ENCODE measurements around the gene KIF1B.
"Not testable (repeated sequence)": the region's sequence is repeated elsewhere in the genome, so short reads cannot be mapped to it uniquely, and the experiment has no call there.

GRCh38 chr1:10205206-10205605 lies 5.2 kb upstream of the KIF1B start:
- TF ChIP-seq, protein P1, sequence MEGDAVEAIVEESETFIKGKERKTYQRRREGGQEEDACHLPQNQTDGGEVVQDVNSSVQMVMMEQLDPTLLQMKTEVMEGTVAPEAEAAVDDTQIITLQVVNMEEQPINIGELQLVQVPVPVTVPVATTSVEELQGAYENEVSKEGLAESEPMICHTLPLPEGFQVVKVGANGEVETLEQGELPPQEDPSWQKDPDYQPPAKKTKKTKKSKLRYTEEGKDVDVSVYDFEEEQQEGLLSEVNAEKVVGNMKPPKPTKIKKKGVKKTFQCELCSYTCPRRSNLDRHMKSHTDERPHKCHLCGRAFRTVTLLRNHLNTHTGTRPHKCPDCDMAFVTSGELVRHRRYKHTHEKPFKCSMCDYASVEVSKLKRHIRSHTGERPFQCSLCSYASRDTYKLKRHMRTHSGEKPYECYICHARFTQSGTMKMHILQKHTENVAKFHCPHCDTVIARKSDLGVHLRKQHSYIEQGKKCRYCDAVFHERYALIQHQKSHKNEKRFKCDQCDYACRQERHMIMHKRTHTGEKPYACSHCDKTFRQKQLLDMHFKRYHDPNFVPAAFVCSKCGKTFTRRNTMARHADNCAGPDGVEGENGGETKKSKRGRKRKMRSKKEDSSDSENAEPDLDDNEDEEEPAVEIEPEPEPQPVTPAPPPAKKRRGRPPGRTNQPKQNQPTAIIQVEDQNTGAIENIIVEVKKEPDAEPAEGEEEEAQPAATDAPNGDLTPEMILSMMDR (IDR thresholded peaks at IDR 0.05): not testable (repeated sequence)
- not testable (repeated sequence) for TF ChIP-seq POLR2AphosphoS5 (IDR thresholded peaks at IDR 0.05; ENCODE audit: low read depth, low read length); TCF7L2 (IDR thresholded peaks at IDR 0.05; ENCODE audit: low read depth, low read length); SIN3A (IDR thresholded peaks at IDR 0.05; ENCODE audit: borderline replicate concordance, insufficient read depth, low read depth, low read length)
- TF ChIP-seq, protein P2, sequence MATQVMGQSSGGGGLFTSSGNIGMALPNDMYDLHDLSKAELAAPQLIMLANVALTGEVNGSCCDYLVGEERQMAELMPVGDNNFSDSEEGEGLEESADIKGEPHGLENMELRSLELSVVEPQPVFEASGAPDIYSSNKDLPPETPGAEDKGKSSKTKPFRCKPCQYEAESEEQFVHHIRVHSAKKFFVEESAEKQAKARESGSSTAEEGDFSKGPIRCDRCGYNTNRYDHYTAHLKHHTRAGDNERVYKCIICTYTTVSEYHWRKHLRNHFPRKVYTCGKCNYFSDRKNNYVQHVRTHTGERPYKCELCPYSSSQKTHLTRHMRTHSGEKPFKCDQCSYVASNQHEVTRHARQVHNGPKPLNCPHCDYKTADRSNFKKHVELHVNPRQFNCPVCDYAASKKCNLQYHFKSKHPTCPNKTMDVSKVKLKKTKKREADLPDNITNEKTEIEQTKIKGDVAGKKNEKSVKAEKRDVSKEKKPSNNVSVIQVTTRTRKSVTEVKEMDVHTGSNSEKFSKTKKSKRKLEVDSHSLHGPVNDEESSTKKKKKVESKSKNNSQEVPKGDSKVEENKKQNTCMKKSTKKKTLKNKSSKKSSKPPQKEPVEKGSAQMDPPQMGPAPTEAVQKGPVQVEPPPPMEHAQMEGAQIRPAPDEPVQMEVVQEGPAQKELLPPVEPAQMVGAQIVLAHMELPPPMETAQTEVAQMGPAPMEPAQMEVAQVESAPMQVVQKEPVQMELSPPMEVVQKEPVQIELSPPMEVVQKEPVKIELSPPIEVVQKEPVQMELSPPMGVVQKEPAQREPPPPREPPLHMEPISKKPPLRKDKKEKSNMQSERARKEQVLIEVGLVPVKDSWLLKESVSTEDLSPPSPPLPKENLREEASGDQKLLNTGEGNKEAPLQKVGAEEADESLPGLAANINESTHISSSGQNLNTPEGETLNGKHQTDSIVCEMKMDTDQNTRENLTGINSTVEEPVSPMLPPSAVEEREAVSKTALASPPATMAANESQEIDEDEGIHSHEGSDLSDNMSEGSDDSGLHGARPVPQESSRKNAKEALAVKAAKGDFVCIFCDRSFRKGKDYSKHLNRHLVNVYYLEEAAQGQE (IDR thresholded peaks at IDR 0.05; ENCODE audit: insufficient read depth in 1 of 2, low read depth in 2 of 2, low read length in 1 of 2): not testable (repeated sequence)

All from Panc1 (cell line).